GM23248 (cell line): ENCODE data around the gene KASH5. TPM values are rescaled to one million over a fixed set of nuclear protein-coding genes. Genes with fewer than 3 reads are reported as not detected.
A peak's percentile ranks its signal among the peaks of the same experiment; 100 is the strongest.

Source experiments
- DNase-seq: peaks from one replicate; pipeline ENCODE4 v3.0.0-alpha.2; 2015
- H2AFZ ChIP-seq: fragments of 200-600 bp; sonication (generic); 2 replicates; pipeline ENCODE4 v1.6.1; 2016; ENCODE audit warnings: antibody characterized with exemption
- H3F3A ChIP-seq: fragments of 200-600 bp; sonication (generic); 2 replicates; pipeline ENCODE4 v1.6.1; 2016; ENCODE audit warnings: mild to moderate bottlenecking, antibody characterized with exemption, mixed run types; ENCODE audit not compliant: insufficient read depth
- H3K27ac ChIP-seq: fragments of 200-600 bp; sonication (generic); 2 replicates; pipeline ENCODE4 v1.5.1; 2016; ENCODE audit warnings: mild to moderate bottlenecking
- H3K27me3 ChIP-seq: fragments of 200-600 bp; sonication (generic); replicated peaks from 2 replicates; pipeline ENCODE4 v1.6.1; 2016; ENCODE audit warnings: mild to moderate bottlenecking; ENCODE audit not compliant: insufficient read depth
- H3K36me3 ChIP-seq: fragments of 200-600 bp; sonication (generic); 2 replicates; pipeline ENCODE4 v1.6.1; 2016; ENCODE audit warnings: low read depth, mild to moderate bottlenecking
- H3K4me1 ChIP-seq: fragments of 200-600 bp; sonication (generic); 2 replicates; pipeline ENCODE4 v1.6.1; 2016; ENCODE audit warnings: mild to moderate bottlenecking; ENCODE audit not compliant: insufficient read depth
- H3K4me2 ChIP-seq: fragments of 200-600 bp; sonication (generic); one replicate; pipeline ENCODE4 v1.6.1; 2016; ENCODE audit warnings: mild to moderate bottlenecking; ENCODE audit not compliant: unreplicated experiment
- H3K4me3 ChIP-seq: fragments of 200-600 bp; sonication (generic); 2 replicates; pipeline ENCODE4 v1.5.1; 2016; ENCODE audit warnings: mild to moderate bottlenecking
- H3K79me2 ChIP-seq: fragments of 200-600 bp; sonication (generic); 2 replicates; pipeline ENCODE4 v1.6.1; 2016; ENCODE audit warnings: mild to moderate bottlenecking; ENCODE audit not compliant: insufficient read depth
- H3K9ac ChIP-seq: fragments of 200-600 bp; sonication (generic); 2 replicates; pipeline ENCODE4 v1.6.1; 2016; ENCODE audit warnings: mild to moderate bottlenecking
- H3K9me2 ChIP-seq: fragments of 200-600 bp; sonication (generic); 2 replicates; pipeline ENCODE4 v1.6.1; 2016; ENCODE audit warnings: mixed run types, mild to moderate bottlenecking, moderate library complexity; ENCODE audit not compliant: insufficient read depth
- H3K9me3 ChIP-seq: fragments of 200-600 bp; sonication (generic); one replicate; pipeline ENCODE4 v1.6.1; 2017; ENCODE audit warnings: low read depth
- H4K20me1 ChIP-seq: fragments of 200-600 bp; sonication (generic); 2 replicates; pipeline ENCODE4 v1.6.0; 2016; ENCODE audit not compliant: insufficient read depth
- EZH2 ChIP-seq: fragments of 200-600 bp; sonication (generic); IDR thresholded peaks from 2 replicates; pipeline ENCODE4 v1.6.1; 2018; ENCODE audit warnings: antibody characterized with exemption, mild to moderate bottlenecking; ENCODE audit not compliant: insufficient read depth, poor library complexity, severe bottlenecking
- EZH2phosphoT487 ChIP-seq: fragments of 200-600 bp; sonication (generic); IDR thresholded peaks from 2 replicates; pipeline ENCODE4 v1.6.1; 2018; ENCODE audit warnings: antibody characterized with exemption, moderate library complexity, mild to moderate bottlenecking, low read depth; ENCODE audit not compliant: insufficient read depth
- WGBS, 2 experiments: methylation state at CpG; one replicate each; pipeline ENCODE4 v1.1.6; 2015 to 2017; ENCODE audit warnings: low lambda C conversion rate in 2 of 2, low coverage in 1 of 2; ENCODE audit errors: missing lambda C conversion rate in 2 of 2; 5-methylcytosine and 5-hydroxymethylcytosine counted together
- in situ Hi-C: fragments of 300-500 bp; cut with MboI; formaldehyde crosslinking; loops from 2 replicates; pipeline ENCODE4 v1.15.0; 2020
- polyA plus RNA-seq: library from polyadenylated mRNA; unstranded; fragments of >200 nt; fragmentation: Nextera tagmentation; extraction: Ambion mirVana; gene quantifications from 2 replicates; pipeline ENCODE4 v1.2.1, GENCODE V29; 2016
- total RNA-seq: library from RNA; depleted of rRNA; stranded (reverse); fragments of >200 nt; shearing (Covaris generic); gene quantifications from 2 replicates; pipeline ENCODE4 v1.2.3, GENCODE V29; 2014; rRNA removed

The KASH5 gene
- total RNA-seq (not detected in 2 replicates), polyA plus RNA-seq (not detected in 2 replicates)

GRCh38 chr19:49387936-49388372 is at the start of gene KASH5:
Gene KASH5, plus strand, starts transcription at chr19:49388249. Its CDS starts 2,635 bp downstream, at chr19:49390884.
- no peak within 1 kb of the TSS for H3K27ac ChIP-seq
- no peaks in the 10 kb centered on the region for H3K79me2 ChIP-seq
- H4K20me1 ChIP-seq, result no peaks in the 10 kb centered on the region
- H3K36me3 ChIP-seq, result no peaks in the 10 kb centered on the region
- H3K9me2 ChIP-seq, result no peaks in the 10 kb centered on the region
- peaks cover 8% of the 10 kb centered on the region for H3K27me3 ChIP-seq
- in situ Hi-C loops, result no loop called here
- no peak for TF ChIP-seq EZH2
- no peak within 1 kb of the TSS for H2AFZ ChIP-seq
- H3K4me2 ChIP-seq, result no peak within 1 kb of the TSS
- H3K9me3 ChIP-seq, result no peaks in the 10 kb centered on the region
- no peak within 1 kb of the TSS for H3K9ac ChIP-seq
- 64 to 72% methylated on average over 20 to 40 of the region's 40 CpGs for WGBS, 2 experiments
- H3F3A ChIP-seq, result no peaks in the 10 kb centered on the region
- H3K4me3 ChIP-seq, result no peak within 1 kb of the TSS
- DNase-seq, result no peak
- H3K4me1 ChIP-seq, result no peaks in the 10 kb centered on the region

GRCh38 chr19:49338691-49339300 is 49.3 kb upstream of the KASH5 start:
- TF ChIP-seq EZH2phosphoT487, result no peak
- TF ChIP-seq EZH2, result no peak
- Histone ChIP-seq H3K4me1 (no peaks in the 10 kb centered on the region), H4K20me1 (no peaks in the 10 kb centered on the region), H3K4me2 (no peak overlapping the region), H3K4me3 (peak overlapping the region; percentile 59; the same call in 1 of the 2 replicates), H3K27me3 (no peaks in the 10 kb centered on the region), H2AFZ (peak overlapping the region; percentile 74), H3F3A (no peaks in the 10 kb centered on the region), H3K79me2 (no peaks in the 10 kb centered on the region), H3K27ac (no peak overlapping the region), H3K36me3 (no peaks in the 10 kb centered on the region), H3K9me3 (no peaks in the 10 kb centered on the region), H3K9me2 (no peaks in the 10 kb centered on the region), H3K9ac (no peak overlapping the region)
- in situ Hi-C loops, result no loop called here
- WGBS, 2 experiments, result 14 to 17% methylated on average over 21 to 30 of the region's 30 CpGs
- DNase-seq, result peak; percentile 55

GRCh38 chr19:49339301-49340068 is 48.6 kb upstream of the KASH5 start:
- H3K9ac ChIP-seq, result no peak overlapping the region
- no peak overlapping the region for H3K27ac ChIP-seq
- in situ Hi-C loops, result no loop called here
- peak overlapping the region; percentile 74 for H2AFZ ChIP-seq
- H3F3A ChIP-seq, result no peaks in the 10 kb centered on the region
- H3K9me2 ChIP-seq, result no peaks in the 10 kb centered on the region
- no peak for TF ChIP-seq EZH2
- TF ChIP-seq EZH2phosphoT487, result no peak
- no peaks in the 10 kb centered on the region for H3K36me3 ChIP-seq
- peak overlapping the region; percentile 59 for H3K4me3 ChIP-seq
- WGBS, 2 experiments, result 7 to 8% methylated on average over 30 to 43 of the region's 47 CpGs
- H3K4me1 ChIP-seq, result no peaks in the 10 kb centered on the region
- DNase-seq, result peak; percentile 86
- H4K20me1 ChIP-seq, result no peaks in the 10 kb centered on the region
- peak overlapping the region; percentile 26 for H3K4me2 ChIP-seq
- no peaks in the 10 kb centered on the region for H3K79me2 ChIP-seq
- no peaks in the 10 kb centered on the region for H3K9me3 ChIP-seq
- H3K27me3 ChIP-seq, result no peaks in the 10 kb centered on the region

GRCh38 chr19:49340069-49340864 is 47.8 kb upstream of the KASH5 start:
- Histone ChIP-seq H3K9me3 (no peaks in the 10 kb centered on the region), H3K9ac (no peak overlapping the region), H2AFZ (peak overlapping the region; percentile 74), H3K4me1 (no peaks in the 10 kb centered on the region), H4K20me1 (no peaks in the 10 kb centered on the region), H3K27ac (no peak overlapping the region), H3K36me3 (no peaks in the 10 kb centered on the region; the same call in 1 of the 2 replicates), H3K4me3 (peak overlapping the region; percentile 59), H3K79me2 (no peaks in the 10 kb centered on the region), H3F3A (no peaks in the 10 kb centered on the region), H3K27me3 (no peaks in the 10 kb centered on the region), H3K4me2 (peak overlapping the region; percentile 26), H3K9me2 (no peaks in the 10 kb centered on the region)
- in situ Hi-C loops, result no loop called here
- DNase-seq, result peak; percentile 39
- TF ChIP-seq EZH2 (no peak), EZH2phosphoT487 (no peak)
- WGBS, 2 experiments, result 21% methylated on average over 35 to 36 of the region's 36 CpGs
